CMK (cell line): ENCODE results near the gene CD164L2.

Experiments used
- DNase-seq: peaks from one replicate; pipeline ENCODE4 v3.0.0-alpha.2; 2010; ENCODE audit warnings: low read depth

CD164L2 gene

DNA sequence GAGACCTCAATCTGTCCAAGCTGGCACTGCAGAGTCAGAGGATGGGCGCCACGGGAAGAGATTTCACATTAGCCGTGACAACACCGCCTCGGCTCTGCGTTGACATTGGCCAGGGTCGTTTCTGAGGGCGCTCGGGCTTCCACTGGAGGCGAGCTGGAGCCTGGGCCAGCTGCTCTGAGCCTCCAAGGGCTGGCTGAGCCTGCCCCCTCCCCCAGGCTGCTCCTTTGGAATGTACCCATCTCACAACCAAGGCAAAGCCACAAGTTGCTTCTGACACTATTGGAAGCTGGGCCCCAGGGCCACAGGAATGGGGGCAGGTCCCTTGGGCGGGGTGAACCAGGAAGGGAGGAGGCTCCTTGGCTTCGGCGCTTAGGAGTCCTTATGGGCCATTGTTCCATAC, 21.9 kb upstream of the CD164L2 start:
- DNase-seq: no peak

DNA sequence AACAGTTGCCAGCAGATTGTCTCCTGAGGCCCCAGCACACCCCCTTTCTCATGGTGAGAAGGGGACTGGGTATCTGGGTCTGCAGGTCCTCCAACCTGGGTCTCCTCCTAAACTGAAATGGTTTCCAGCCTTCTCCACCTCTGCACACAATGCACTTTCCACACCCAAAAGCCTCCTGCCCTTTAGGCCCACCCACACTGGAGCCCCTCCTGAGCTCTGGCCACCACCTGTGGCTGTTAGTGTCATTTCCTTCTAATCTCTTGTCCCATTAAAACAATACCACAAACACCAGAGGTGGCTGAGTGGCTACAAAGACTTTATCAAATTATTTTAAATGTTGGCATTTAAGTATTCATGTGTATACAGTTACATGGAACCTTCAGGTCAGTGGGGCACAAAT, 20.8 kb upstream of the CD164L2 start:
- DNase-seq: no peak

DNA sequence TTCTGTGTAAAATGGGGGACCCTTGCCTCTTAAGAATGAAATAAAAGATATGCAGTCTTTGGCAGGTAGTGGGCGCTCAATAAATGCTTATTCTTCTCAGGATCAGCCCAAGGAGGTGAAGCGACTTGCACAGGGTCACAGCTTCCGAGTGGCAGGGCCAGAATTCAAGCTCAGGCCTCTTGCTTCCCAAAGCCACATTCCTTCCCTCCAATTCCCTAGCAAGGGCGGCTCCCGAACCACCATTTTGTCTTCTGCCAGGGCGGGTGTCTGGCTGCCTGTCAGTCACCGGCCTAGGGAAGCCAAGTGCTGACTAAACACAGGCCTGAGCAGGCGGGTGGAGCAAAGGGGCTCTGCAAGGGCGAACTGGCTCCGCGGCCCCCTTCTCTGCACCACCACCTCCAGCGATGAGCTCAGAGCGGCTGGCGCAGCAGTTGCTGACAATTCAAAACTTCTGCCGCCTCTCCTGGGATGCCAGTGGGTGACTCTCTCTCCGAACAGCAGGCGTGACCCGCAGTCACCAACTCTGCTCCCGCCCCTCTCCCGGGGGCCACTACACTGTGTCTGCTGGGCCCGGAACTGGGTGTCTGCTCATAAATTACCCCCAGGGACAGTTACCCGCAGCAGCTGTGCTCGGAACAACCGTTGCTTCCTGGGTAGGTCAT, 20.1 kb upstream of the CD164L2 start:
- no peak for DNase-seq

DNA sequence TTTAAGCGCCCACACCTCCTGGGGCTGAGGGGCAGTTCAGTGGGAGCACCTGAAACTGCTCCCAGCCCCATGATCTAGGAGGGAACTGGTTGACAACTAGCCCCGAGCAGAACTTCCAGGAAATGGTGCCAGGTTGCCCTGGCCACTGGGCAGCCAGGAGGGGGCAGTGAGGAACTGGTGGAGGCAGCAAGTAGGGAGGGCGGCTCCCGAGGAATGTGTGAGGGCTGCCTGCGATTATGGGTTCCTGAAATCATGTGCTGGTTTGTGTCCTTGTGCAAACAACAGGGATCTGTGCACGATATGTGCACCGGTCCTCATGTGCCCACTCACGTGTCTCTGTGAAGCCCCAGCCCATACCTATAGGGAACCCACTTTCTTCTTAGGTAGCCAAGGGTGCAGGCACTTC, 19.2 kb upstream of the CD164L2 start:
- DNase-seq: no peak

DNA sequence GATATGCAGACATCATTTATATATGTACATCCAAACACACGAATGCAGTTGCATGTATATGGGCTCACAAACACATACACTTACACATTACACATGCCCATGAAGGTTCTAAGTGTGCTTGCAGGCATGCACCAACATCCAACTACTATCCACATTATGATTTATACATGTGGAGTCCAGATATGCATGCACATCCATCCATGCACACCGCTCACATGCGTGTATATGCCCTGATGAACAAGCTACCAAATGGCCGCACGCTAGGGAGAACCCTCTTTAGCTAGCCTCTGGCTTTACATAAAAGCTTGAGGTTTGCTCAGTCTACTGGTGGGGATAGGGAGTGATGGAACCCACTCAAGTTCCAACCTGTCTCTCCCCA, 17.8 kb upstream of the CD164L2 start:
- no peak for DNase-seq

GRCh38 chr1:27400082-27400962, 17.2 kb upstream of the CD164L2 start:
- no peak for DNase-seq

DNA sequence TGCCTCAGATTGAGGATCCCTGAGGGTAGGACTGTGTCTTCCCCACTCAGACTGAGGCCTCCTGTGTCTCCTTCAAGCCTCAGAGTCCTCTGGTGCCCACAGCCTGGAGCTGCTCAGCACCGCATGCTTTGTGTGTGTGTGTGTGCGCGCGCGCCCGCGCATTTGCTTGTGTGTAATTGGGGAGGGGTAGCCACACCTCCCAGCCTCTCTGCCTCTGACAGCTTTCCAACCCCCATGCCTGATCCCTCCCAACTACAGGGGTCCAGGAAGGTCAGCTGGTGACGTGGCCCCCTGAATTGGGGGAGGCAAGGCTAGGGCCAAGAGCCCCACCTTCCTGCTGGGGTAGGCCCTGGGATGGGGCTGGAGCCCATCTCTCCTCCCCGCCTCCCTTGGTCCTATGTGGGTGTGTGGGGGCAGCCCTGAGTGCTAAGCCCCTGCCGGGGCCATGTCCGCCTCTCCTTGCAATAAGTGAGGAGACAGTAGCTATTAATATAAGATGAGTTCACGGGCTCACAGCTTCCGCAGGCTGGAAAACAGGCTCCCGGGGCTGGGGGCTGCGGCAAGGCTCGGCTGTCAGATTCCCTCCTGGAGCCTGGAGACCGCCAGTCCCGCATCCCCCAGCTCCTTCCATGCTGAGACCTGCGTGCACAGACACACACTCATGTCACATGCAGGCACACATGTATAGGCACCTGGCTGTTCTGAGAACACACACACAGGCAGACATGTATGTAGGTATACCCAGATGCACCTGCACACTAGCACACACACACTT, 16.3 kb upstream of the CD164L2 start:
- no peak for DNase-seq

DNA sequence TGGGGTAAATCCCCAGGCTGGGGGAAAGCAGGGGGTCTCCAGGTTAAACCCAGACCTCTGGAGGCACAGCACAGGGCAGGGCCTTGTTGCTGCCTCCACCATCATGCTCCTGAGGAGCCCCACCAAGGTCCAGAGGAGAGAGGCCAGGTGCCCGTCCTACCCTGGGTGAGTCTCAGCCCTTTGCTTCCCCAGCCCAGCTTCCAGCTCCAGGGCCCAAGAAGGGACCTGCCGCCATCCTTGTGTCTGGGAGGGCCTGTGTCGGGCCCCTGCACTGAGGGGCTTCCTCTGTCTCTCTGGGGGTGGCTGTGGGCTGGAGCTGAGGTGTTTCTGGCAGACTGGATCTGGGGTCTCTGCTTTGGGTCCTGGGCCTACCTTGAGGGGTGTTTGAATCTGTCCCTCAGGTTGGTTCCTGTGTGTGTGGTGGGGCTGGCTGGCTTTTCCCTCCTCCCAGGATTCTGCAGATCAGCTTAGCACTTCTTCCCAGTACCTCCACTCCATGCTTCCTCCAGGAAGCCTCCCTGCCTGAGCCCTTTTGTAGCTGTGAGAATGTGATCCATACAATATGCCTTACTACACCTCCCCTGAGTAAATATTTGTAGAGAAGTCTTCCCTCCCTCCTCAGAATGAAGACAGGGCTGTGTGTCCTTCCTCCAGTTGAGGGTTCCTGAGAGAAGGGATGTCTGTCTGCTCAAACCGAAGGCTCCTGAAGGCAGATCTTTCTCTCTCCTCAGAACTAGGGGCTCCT, 15.4 kb upstream of the CD164L2 start:
- no peak for DNase-seq

GRCh38 chr1:27397749-27398148, 14.6 kb upstream of the CD164L2 start:
- DNase-seq: no peak

- no peak for DNase-seq
Measured at GRCh38 chr1:27397110-27397509, 14.0 kb upstream of the CD164L2 start.

- DNase-seq: peak; percentile 50
Measured at GRCh38 chr1:27395441-27396195, 12.5 kb upstream of the CD164L2 start.

GRCh38 chr1:27394925-27395324, 11.8 kb upstream of the CD164L2 start:
- DNase-seq: no peak

DNA sequence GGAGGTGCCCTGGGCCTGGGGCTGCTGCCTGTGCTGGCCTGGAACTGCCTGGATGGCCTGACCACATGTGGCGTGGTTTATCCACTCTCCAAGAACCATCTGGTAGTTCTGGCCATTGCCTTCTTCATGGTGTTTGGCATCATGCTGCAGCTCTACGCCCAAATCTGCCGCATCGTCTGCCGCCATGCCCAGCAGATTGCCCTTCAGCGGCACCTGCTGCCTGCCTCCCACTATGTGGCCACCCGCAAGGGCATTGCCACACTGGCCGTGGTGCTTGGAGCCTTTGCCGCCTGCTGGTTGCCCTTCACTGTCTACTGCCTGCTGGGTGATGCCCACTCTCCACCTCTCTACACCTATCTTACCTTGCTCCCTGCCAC, 11.1 kb upstream of the CD164L2 start:
- DNase-seq: no peak

- DNase-seq: no peak
Measured at GRCh38 chr1:27393641-27394281, 10.6 kb upstream of the CD164L2 start.

DNA sequence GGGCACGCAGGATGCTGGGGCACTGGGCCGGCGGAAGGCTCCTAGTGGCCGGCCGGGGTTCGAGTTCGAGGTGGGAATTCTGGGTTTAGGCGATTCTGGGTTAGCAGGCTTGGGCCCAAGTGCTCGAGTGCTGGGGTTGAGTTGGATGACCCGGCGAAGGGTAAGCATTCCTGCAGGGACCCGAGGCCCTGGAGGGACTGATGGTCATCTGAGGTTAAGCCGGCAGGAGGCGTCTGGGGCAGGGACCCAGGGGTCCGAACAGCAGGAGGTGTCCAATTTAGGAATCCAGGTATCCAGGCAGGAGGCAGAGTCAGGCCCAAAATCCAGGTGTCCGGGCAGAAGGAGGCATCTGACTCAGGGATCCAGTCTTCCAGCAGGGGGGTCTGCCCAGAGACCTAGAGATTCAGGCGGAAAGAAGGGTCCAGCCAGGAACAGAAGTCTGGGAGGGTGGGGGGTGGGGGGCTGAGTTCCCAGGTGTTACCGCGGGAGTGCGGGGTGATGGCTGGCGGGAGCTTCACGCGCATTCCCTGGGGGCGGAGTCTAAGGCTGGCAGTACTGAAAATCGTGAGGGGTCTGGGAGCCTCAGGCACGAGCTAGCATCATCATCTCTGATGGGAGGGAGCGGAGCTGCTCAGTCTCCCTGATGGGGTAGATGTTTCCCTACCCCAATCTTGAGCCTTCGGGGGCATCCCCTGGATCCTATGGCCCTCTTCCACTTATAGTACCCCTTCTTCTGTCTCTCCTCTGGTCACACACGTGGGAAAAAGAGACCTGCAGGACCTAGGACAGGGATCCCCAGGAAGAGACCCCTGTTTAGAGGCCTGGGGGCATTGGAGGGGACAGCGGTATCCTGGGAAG, 9.9 kb upstream of the CD164L2 start:
- DNase-seq: no peak

DNA sequence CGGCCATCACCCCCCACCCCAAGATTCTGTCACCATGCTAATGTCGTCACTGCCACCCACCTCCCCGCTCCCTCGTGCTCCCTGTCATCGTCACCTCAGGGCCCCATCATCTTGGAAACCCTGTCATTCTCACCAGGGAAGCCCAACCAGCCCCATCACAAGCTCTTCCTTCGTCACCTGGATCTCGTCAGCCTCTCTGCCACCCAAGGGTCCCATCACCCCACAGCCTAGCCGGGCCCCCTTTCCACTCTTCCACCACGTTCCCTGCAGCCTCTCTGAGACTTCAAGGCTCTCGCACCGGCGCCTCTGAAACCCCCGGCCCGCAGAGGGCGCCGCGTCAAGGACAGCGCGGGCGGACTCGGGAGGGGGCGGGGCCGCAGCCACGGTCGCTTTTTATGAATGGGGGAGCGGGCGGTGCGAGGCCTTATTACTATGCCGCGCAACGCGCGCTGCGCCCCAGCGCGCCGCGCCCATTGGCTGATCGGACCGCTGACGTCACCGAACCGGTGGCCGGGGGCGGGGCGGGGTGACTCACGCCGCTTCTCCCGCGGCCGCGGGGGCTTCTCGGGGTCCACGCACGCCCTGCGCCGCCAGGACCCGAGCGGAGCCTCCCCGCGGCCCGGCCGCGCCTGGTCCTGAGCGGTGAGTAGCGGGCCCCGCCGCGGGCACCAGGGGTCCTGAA, 9.1 kb upstream of the CD164L2 start, which contains the start of gene GPR3:
TSS of gene GPR3 (plus strand) at position 527 of the 682 bp plus-strand sequence. CDS start 1,177 bp downstream, outside the sequence.
- DNase-seq: peak; percentile 86

DNA sequence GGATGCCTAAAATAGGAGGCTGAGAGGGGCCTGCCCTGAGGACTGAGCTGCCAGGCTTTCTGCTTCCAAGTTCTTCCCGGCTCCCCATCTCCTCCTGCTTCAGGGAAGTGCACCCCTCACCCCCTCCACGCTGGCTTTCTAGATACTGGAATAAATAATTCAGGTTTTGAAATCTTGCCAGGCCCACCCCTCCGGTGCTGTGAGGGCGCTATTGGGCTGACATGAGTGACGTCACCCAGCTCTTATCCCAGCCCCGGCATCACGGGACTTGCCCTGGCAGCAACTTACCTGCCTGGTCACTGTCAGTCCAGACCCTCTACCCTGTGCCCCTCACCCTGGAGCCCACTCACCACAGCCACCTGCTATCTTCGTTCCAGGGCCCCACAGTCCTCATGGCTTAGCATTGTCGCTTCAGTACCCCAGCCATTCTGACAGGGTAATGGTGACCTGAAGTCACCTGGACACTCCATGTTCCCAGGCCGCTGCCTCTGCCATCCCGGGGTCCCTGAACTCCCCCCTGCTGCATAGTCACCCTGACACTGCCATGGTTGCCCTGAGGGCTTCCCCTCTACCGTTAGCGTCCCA, 8.5 kb upstream of the CD164L2 start:
- no peak for DNase-seq

GRCh38 chr1:27388337-27389005, 5.3 kb upstream of the CD164L2 start:
- DNase-seq: no peak
